GM21576 (cell line): ENCODE results near the gene CHST8.

Source experiments
- ATAC-seq: cut with Tn5 transposase; IDR thresholded peaks from one replicate; pipeline ENCODE4 v1.9.1; 2021; ENCODE audit warnings: mild to moderate bottlenecking, moderate library complexity; ENCODE audit not compliant: unreplicated experiment

Gene CHST8

GRCh38 chr19:33756177-33756576 is 134.4 kb downstream of the CHST8 start:
- no peak for ATAC-seq

GRCh38 chr19:33758541-33759013 is 136.8 kb downstream of the CHST8 start:
- ATAC-seq = no peak

GRCh38 chr19:33759356-33759755 is 137.6 kb downstream of the CHST8 start:
- no peak for ATAC-seq

GRCh38 chr19:33763633-33764371 is 142.0 kb downstream of the CHST8 start:
- no peak for ATAC-seq

- ATAC-seq = no peak
Observed at GRCh38 chr19:33766623-33767022, 144.9 kb downstream of the CHST8 start.

- ATAC-seq = no peak
Observed at GRCh38 chr19:33767898-33768413, 146.2 kb downstream of the CHST8 start.

GRCh38 chr19:33769208-33769607 is 147.5 kb downstream of the CHST8 start:
- ATAC-seq = no peak

GRCh38 chr19:33770107-33770506 is 148.4 kb downstream of the CHST8 start:
- ATAC-seq = no peak

- no peak for ATAC-seq
Observed at GRCh38 chr19:33771384-33772101, 149.8 kb downstream of the CHST8 start.

GRCh38 chr19:33772102-33772857 is 150.5 kb downstream of the CHST8 start:
- no peak for ATAC-seq

- ATAC-seq = no peak
Observed at GRCh38 chr19:33772858-33773180, 151.1 kb downstream of the CHST8 start.

GRCh38 chr19:33773704-33774624 is 152.2 kb downstream of the CHST8 start:
- no peak for ATAC-seq

GRCh38 chr19:33774751-33775150 is 153.0 kb downstream of the CHST8 start:
- ATAC-seq = no peak

GRCh38 chr19:33775731-33776487 is 154.2 kb downstream of the CHST8 start:
- no peak for ATAC-seq

GRCh38 chr19:33777351-33777750 is 155.6 kb downstream of the CHST8 start:
- no peak for ATAC-seq

- no peak for ATAC-seq
Observed at GRCh38 chr19:33777753-33778088, 156.0 kb downstream of the CHST8 start.

GRCh38 chr19:33778089-33778791 is 156.5 kb downstream of the CHST8 start:
- peak; percentile 75 for ATAC-seq

- no peak for ATAC-seq
Observed at GRCh38 chr19:33779849-33780248, 158.1 kb downstream of the CHST8 start.

- ATAC-seq = no peak
Observed at GRCh38 chr19:33780251-33780650, 158.5 kb downstream of the CHST8 start.
